Endothelial cell of umbilical vein (primary cell): ENCODE data around the gene DIPK1C. TPM values are rescaled to one million over a fixed set of nuclear protein-coding genes. Genes with fewer than 3 reads are reported as not detected.

Experiments
- BruUV-seq: library from RNA; stranded (reverse); fragments of 400-500 nt; replicated peaks from 2 replicates; lab custom pipeline; 2021; lab: Mats Ljungman, UMichigan
- CTCF ChIA-PET: fragments of 300-600, 350-600 bp; sonication (Branson Sonifier 250); formaldehyde crosslinking; loops from one replicate; lab custom pipeline; 2021; ENCODE audit warnings: antibody characterized with exemption, inconsistent platforms; lab: Charles Lee
- POLR2A ChIA-PET: fragments of 300-600, 350-600 bp; sonication (Branson Sonifier 250); formaldehyde crosslinking; loops from one replicate; lab custom pipeline; 2021; ENCODE audit warnings: antibody characterized with exemption, inconsistent platforms; lab: Charles Lee
- DNase-seq: peaks from one replicate; pipeline ENCODE4 v3.0.0-alpha.2; 2011; ENCODE audit warnings: low read depth, low spot score
- FAIRE-seq: peaks from 2 replicates; lab custom pipeline; 2011; peaks lifted over from hg19 to GRCh38; lab: Jason Lieb, UNC
- H2AFZ ChIP-seq: 2 replicates; pipeline ENCODE4 v1.6.0; 2012; ENCODE audit warnings: low read depth, low read length, control low read depth, inconsistent platforms
- H3K27ac ChIP-seq: 2 replicates; pipeline ENCODE4 v1.5.1; 2011; ENCODE audit warnings: low read depth, mild to moderate bottlenecking, control low read depth, low read length, moderate library complexity; ENCODE audit not compliant: insufficient read depth
- H3K27me3 ChIP-seq, 2 experiments: 2 replicates each; pipeline versions ENCODE4 v1.6.0 to v1.6.1; 2011; ENCODE audit warnings: low read length in 2 of 2, mixed read lengths in 1 of 2; ENCODE audit not compliant: control insufficient read depth in 2 of 2, insufficient read depth in 2 of 2
- H3K36me3 ChIP-seq, 2 experiments: 2 replicates in 1 of 2; 3 replicates in 1 of 2; pipeline ENCODE4 v1.5.1; 2011; ENCODE audit warnings: low read length in 2 of 2, mild to moderate bottlenecking in 1 of 2, moderate library complexity in 1 of 2; ENCODE audit not compliant: control insufficient read depth in 2 of 2, insufficient read depth in 2 of 2; ENCODE audit errors: extremely low read depth in 1 of 2
- H3K4me1 ChIP-seq: 3 replicates; pipeline ENCODE4 v1.5.1; 2011; ENCODE audit warnings: mild to moderate bottlenecking, low read length; ENCODE audit not compliant: control insufficient read depth, insufficient read depth; ENCODE audit errors: extremely low read depth
- H3K4me2 ChIP-seq: 2 replicates; pipeline ENCODE4 v1.6.1; 2011; ENCODE audit warnings: low read length, control low read depth, mixed read lengths; ENCODE audit not compliant: insufficient read depth
- H3K4me3 ChIP-seq, 3 experiments: fragments of 200-600 bp in 1 of 3; sonication (generic), shearing (Covaris generic) in 1 of 3; replicated peaks in 1 of 3; 2 replicates each; pipeline ENCODE4 v1.5.1; 2011 to 2016; ENCODE audit warnings: control low read depth in 3 of 3, low read length in 3 of 3, mild to moderate bottlenecking in 2 of 3, inconsistent platforms in 1 of 3, low read depth in 1 of 3, moderate library complexity in 1 of 3; ENCODE audit not compliant: insufficient read depth in 1 of 3
- H3K79me2 ChIP-seq: 2 replicates; pipeline ENCODE4 v1.6.0; 2012; ENCODE audit warnings: low read length, inconsistent platforms; ENCODE audit not compliant: control insufficient read depth, insufficient read depth
- H3K9ac ChIP-seq: replicated peaks from 2 replicates; pipeline ENCODE3; 2011; ENCODE audit warnings: low read length, control low read depth; ENCODE audit not compliant: insufficient read depth; ENCODE audit errors: extremely low read depth
- H3K9me1 ChIP-seq: replicated peaks from 3 replicates; pipeline ENCODE4 v1.6.0; 2011; ENCODE audit warnings: mild to moderate bottlenecking, low read length; ENCODE audit not compliant: control insufficient read depth, insufficient read depth; ENCODE audit errors: extremely low read depth
- H3K9me3 ChIP-seq: replicated peaks from 2 replicates; pipeline ENCODE4 v1.5.1; 2012; ENCODE audit warnings: low read length, inconsistent platforms; ENCODE audit not compliant: control insufficient read depth, insufficient read depth
- H4K20me1 ChIP-seq: replicated peaks from 2 replicates; pipeline ENCODE3; 2011; ENCODE audit warnings: mild to moderate bottlenecking, low read length; ENCODE audit not compliant: control insufficient read depth, insufficient read depth; ENCODE audit errors: extremely low read depth
- EZH2 ChIP-seq: IDR thresholded peaks from 2 replicates; pipeline ENCODE4 v1.6.1; 2012; ENCODE audit warnings: borderline replicate concordance, low read depth, mild to moderate bottlenecking, moderate library complexity, low read length, inconsistent platforms; ENCODE audit not compliant: severe bottlenecking
- FOS ChIP-seq: IDR thresholded peaks from 2 replicates; pipeline ENCODE4 v1.6.1; 2011; ENCODE audit warnings: mild to moderate bottlenecking, low read length, moderate library complexity, borderline replicate concordance; ENCODE audit not compliant: insufficient read depth
- GATA2 ChIP-seq: IDR thresholded peaks from 2 replicates; pipeline ENCODE4 v1.7.0; 2011; ENCODE audit warnings: low read depth, mild to moderate bottlenecking, moderate library complexity, mixed read lengths, low read length; ENCODE audit not compliant: insufficient read length, insufficient read depth
- JUN ChIP-seq: IDR thresholded peaks from 2 replicates; pipeline ENCODE4 v1.6.1; 2011; ENCODE audit warnings: borderline replicate concordance, low read depth; ENCODE audit not compliant: insufficient read length, insufficient read depth
- MYC ChIP-seq: IDR thresholded peaks from one replicate; pipeline ENCODE4 v1.6.1; 2011; ENCODE audit warnings: mild to moderate bottlenecking, low read depth, low read length
- POLR2A ChIP-seq: IDR thresholded peaks from 2 replicates; pipeline ENCODE4 v1.6.1; 2012; ENCODE audit warnings: low read depth, mild to moderate bottlenecking, control low read depth, low read length
- POLR2AphosphoS5 ChIP-seq: IDR thresholded peaks from 2 replicates; pipeline ENCODE4 v1.6.1; 2012; ENCODE audit warnings: low read depth, mild to moderate bottlenecking, control low read depth, low read length, moderate library complexity; ENCODE audit not compliant: insufficient read depth
- dilution Hi-C: fragments of 300-500 bp; cut with MboI; formaldehyde crosslinking; loops from one replicate; pipeline ENCODE4 v1.15.0; 2019; ENCODE audit warnings: low sequenced_read_pairs; ENCODE audit not compliant: extremely low pct_ligation_motif_present
- intact Hi-C: fragments of 100-400 bp; cut with micrococcal nuclease; formaldehyde crosslinking; loops from one replicate; pipeline ENCODE4 v1.10.0; 2022
- polyA plus RNA-seq, 4 experiments: library from polyadenylated mRNA; depleted of rRNA in 3 of 4; stranded (reverse) in 3 of 4; unstranded in 1 of 4; fragments of >200 nt; gene quantifications; 2 replicates each; pipeline versions ENCODE4 v1.2.1 to v1.2.3, GENCODE V29; 2011 to 2012; ENCODE audit warnings: missing spikeins in 1 of 4
- total RNA-seq: library from RNA; stranded (reverse); gene quantifications from 2 replicates; pipeline ENCODE4 v1.2.3, GENCODE V29; 2021
- TF ChIP-seq, protein P1 (sequence below): IDR thresholded peaks from 2 replicates; pipeline ENCODE4 v1.6.1; 2011; ENCODE audit not compliant: insufficient read depth, insufficient read length
- TF ChIP-seq, protein P2 (sequence below), 2 donors: IDR thresholded peaks; 1 replicate in 1 of 2; 2 replicates in 1 of 2; pipeline ENCODE4 v1.5.1; 2011; ENCODE audit warnings: low read length in 2 of 2, mild to moderate bottlenecking in 2 of 2, moderate library complexity in 2 of 2, control low read depth in 1 of 2, inconsistent platforms in 1 of 2, low read depth in 1 of 2; ENCODE audit not compliant: insufficient read depth in 1 of 2; ENCODE audit errors: extremely low read depth in 1 of 2

DIPK1C gene
- total and polyA plus RNA-seq, 2 donors (not counting 3 experiments of a cell fraction or from before 2014, with no cell fraction given): not detected

DNA sequence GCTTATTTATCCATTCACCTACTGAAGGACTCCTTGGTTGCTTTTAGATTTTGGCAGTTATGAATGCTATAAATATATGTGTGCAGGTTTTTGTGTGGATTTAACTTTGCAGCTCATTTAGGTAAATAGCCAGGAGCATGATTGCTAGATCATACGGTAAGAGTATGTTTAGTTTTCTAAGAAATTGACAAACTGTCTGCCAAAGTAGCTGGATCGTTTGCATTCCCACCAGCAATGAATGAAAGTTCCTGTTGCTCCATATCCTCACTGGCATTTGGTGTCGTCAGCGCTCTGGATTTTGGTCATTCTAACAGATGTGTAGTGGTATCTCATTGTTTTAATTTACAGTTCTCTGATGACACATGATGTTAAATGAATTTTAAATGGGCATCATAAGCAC lies 8.7 kb upstream of the DIPK1C start:
- Histone ChIP-seq H3K4me2 (no peak overlapping the region), H3K9me1 (no peaks in the 10 kb centered on the region), H3K9me3 (no peaks in the 10 kb centered on the region), H4K20me1 (no peaks in the 10 kb centered on the region), H3K27ac (no peak overlapping the region), H3K9ac (no peak overlapping the region), H3K36me3 (no peaks in the 10 kb centered on the region), H3K4me1 (peaks cover 5% of the 10 kb centered on the region), H2AFZ (no peak overlapping the region), H3K27me3 (peaks cover 0 to 4% of the 10 kb centered on the region in 2 experiments), H3K79me2 (no peaks in the 10 kb centered on the region), H3K4me3 (no peak overlapping the region)
- dilution Hi-C loops (no loop called here), intact Hi-C loops (loop anchor here (10.0 kb wide), 1 partner anchor 61 kb away; no protein-coding TSS in a partner anchor)
- DNase-seq (no peak), FAIRE-seq (no peak)
- no peak for TF ChIP-seq GATA2
- TF ChIP-seq, protein P1, sequence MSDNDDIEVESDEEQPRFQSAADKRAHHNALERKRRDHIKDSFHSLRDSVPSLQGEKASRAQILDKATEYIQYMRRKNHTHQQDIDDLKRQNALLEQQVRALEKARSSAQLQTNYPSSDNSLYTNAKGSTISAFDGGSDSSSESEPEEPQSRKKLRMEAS: no peak
- TF ChIP-seq, protein P2, sequence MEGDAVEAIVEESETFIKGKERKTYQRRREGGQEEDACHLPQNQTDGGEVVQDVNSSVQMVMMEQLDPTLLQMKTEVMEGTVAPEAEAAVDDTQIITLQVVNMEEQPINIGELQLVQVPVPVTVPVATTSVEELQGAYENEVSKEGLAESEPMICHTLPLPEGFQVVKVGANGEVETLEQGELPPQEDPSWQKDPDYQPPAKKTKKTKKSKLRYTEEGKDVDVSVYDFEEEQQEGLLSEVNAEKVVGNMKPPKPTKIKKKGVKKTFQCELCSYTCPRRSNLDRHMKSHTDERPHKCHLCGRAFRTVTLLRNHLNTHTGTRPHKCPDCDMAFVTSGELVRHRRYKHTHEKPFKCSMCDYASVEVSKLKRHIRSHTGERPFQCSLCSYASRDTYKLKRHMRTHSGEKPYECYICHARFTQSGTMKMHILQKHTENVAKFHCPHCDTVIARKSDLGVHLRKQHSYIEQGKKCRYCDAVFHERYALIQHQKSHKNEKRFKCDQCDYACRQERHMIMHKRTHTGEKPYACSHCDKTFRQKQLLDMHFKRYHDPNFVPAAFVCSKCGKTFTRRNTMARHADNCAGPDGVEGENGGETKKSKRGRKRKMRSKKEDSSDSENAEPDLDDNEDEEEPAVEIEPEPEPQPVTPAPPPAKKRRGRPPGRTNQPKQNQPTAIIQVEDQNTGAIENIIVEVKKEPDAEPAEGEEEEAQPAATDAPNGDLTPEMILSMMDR (IDR thresholded peaks at IDR 0.05; ENCODE audit: extremely low read depth in 1 of 2, insufficient read depth in 1 of 2, low read depth in 1 of 2, low read length in 2 of 2): no peak
- no peak for TF ChIP-seq POLR2AphosphoS5
- no peak for TF ChIP-seq MYC
- no peak for TF ChIP-seq EZH2
- no peak for TF ChIP-seq JUN
- TF ChIP-seq FOS: no peak
- TF ChIP-seq POLR2A: no peak
- no TSS peak for BruUV-seq
- CTCF ChIA-PET: no interaction called here
- POLR2A ChIA-PET: no interaction called here
